GM19238 (cell line): Measurements from ENCODE around the gene TIE1.
"Not testable (repeated sequence)": the region's sequence is repeated elsewhere in the genome, so short reads cannot be mapped to it uniquely, and the experiment has no call there.

Experiments used
- DNase-seq: peaks from one replicate; pipeline ENCODE4 v3.0.0; 2011; ENCODE audit warnings: low spot score; ENCODE audit not compliant: insufficient read length

Gene TIE1

GRCh38 chr1:43359696-43360095, 58.9 kb downstream of the TIE1 start:
- DNase-seq, result no peak

GRCh38 chr1:43360616-43361015, 59.8 kb downstream of the TIE1 start:
- DNase-seq, result no peak

GRCh38 chr1:43363283-43363934, 62.6 kb downstream of the TIE1 start:
- DNase-seq, result no peak

- no peak for DNase-seq
Measured at GRCh38 chr1:43363935-43364525, 63.2 kb downstream of the TIE1 start.

- DNase-seq, result no peak
Measured at GRCh38 chr1:43365678-43366077, 64.9 kb downstream of the TIE1 start.

GRCh38 chr1:43366179-43366578, 65.4 kb downstream of the TIE1 start:
- no peak for DNase-seq

GRCh38 chr1:43366601-43367025, 65.8 kb downstream of the TIE1 start:
- DNase-seq, result no peak

GRCh38 chr1:43367026-43367903, 66.5 kb downstream of the TIE1 start:
- peak; percentile 76 for DNase-seq

- peak; percentile 97 for DNase-seq
Measured at GRCh38 chr1:43367904-43368645, 67.3 kb downstream of the TIE1 start, which contains the start of gene ELOVL1. Gene ELOVL1, minus strand, starts transcription at chr1:43368011. Its CDS starts 2,402 bp downstream, at chr1:43365609.

GRCh38 chr1:43368646-43369020, 67.9 kb downstream of the TIE1 start:
- DNase-seq, result no peak

- not testable (repeated sequence) for DNase-seq
Measured at GRCh38 chr1:43369779-43370178, 69.0 kb downstream of the TIE1 start.

GRCh38 chr1:43370564-43370963, 69.8 kb downstream of the TIE1 start:
- DNase-seq, result no peak

- DNase-seq, result no peak
Measured at GRCh38 chr1:43372172-43372571, 71.4 kb downstream of the TIE1 start.
